ENCODE results near the gene ALG1. TPM values are rescaled to one million over a fixed set of nuclear protein-coding genes. Genes with fewer than 3 reads are reported as not detected.

The ALG1 gene
- 18.7 and 19.6 TPM in 2 replicates for total RNA-seq (2014; rRNA removed; shearing (Covaris generic))

- Histone ChIP-seq H3K27me3 (ENCODE audit: control insufficient read depth, insufficient read depth, low read length) (no peaks in the 10 kb centered on the region), H3K36me3 (replicated peaks; ENCODE audit: control insufficient read depth, insufficient read depth, low read length) (peaks cover 11% of the 10 kb centered on the region), H3K4me3 (ENCODE audit: insufficient read depth, low read depth, low read length) (peak within 1 kb of the TSS; percentile 74)
- peak; percentile 97 for DNase-seq
Measured at GRCh38 chr16:5071681-5072333, at the start of gene ALG1. Gene ALG1 (plus strand): TSS chr16:5071843. CDS start chr16:5071850, 7 bp downstream.

- DNase-seq = no peak
- H3K36me3 ChIP-seq (replicated peaks; ENCODE audit: control insufficient read depth, insufficient read depth, low read length) = no peaks in the 10 kb centered on the region
- no peak overlapping the region for H3K4me3 ChIP-seq (ENCODE audit: insufficient read depth, low read depth, low read length)
- H3K27me3 ChIP-seq (ENCODE audit: control insufficient read depth, insufficient read depth, low read length) = no peaks in the 10 kb centered on the region
Measured at GRCh38 chr16:5022521-5022920, 49.1 kb upstream of the ALG1 start.

GRCh38 chr16:5024632-5025031 lies 47.0 kb upstream of the ALG1 start:
- peak; percentile 62 for DNase-seq
- Histone ChIP-seq H3K36me3 (replicated peaks; ENCODE audit: control insufficient read depth, insufficient read depth, low read length) (no peaks in the 10 kb centered on the region), H3K27me3 (ENCODE audit: control insufficient read depth, insufficient read depth, low read length) (no peaks in the 10 kb centered on the region), H3K4me3 (ENCODE audit: insufficient read depth, low read depth, low read length) (no peak overlapping the region)

GRCh38 chr16:5025171-5025632 lies 46.4 kb upstream of the ALG1 start:
- Histone ChIP-seq H3K4me3 (ENCODE audit: insufficient read depth, low read depth, low read length) (no peak overlapping the region), H3K36me3 (replicated peaks; ENCODE audit: control insufficient read depth, insufficient read depth, low read length) (no peaks in the 10 kb centered on the region), H3K27me3 (ENCODE audit: control insufficient read depth, insufficient read depth, low read length) (no peaks in the 10 kb centered on the region)
- DNase-seq = peak; percentile 95

- DNase-seq = peak; percentile 30
- no peaks in the 10 kb centered on the region for H3K36me3 ChIP-seq (replicated peaks; ENCODE audit: control insufficient read depth, insufficient read depth, low read length)
- no peak overlapping the region for H3K4me3 ChIP-seq (ENCODE audit: insufficient read depth, low read depth, low read length)
- H3K27me3 ChIP-seq (ENCODE audit: control insufficient read depth, insufficient read depth, low read length) = no peaks in the 10 kb centered on the region
Measured at GRCh38 chr16:5026664-5027063, 45.0 kb upstream of the ALG1 start.

GRCh38 chr16:5027086-5027485 lies 44.6 kb upstream of the ALG1 start:
- Histone ChIP-seq H3K36me3 (replicated peaks; ENCODE audit: control insufficient read depth, insufficient read depth, low read length) (no peaks in the 10 kb centered on the region), H3K4me3 (ENCODE audit: insufficient read depth, low read depth, low read length) (no peak overlapping the region), H3K27me3 (ENCODE audit: control insufficient read depth, insufficient read depth, low read length) (no peaks in the 10 kb centered on the region)
- DNase-seq = no peak

GRCh38 chr16:5027575-5028235 lies 43.9 kb upstream of the ALG1 start:
- H3K36me3 ChIP-seq (replicated peaks; ENCODE audit: control insufficient read depth, insufficient read depth, low read length) = no peaks in the 10 kb centered on the region
- peak; percentile 36 for DNase-seq
- H3K4me3 ChIP-seq (ENCODE audit: insufficient read depth, low read depth, low read length) = no peak overlapping the region
- peaks cover under 1% of the 10 kb centered on the region; the same call in 1 of the 2 replicates for H3K27me3 ChIP-seq (ENCODE audit: control insufficient read depth, insufficient read depth, low read length)

- Histone ChIP-seq H3K4me3 (ENCODE audit: insufficient read depth, low read depth, low read length) (no peak overlapping the region), H3K36me3 (replicated peaks; ENCODE audit: control insufficient read depth, insufficient read depth, low read length) (no peaks in the 10 kb centered on the region), H3K27me3 (ENCODE audit: control insufficient read depth, insufficient read depth, low read length) (peaks cover 7% of the 10 kb centered on the region)
- DNase-seq = peak; percentile 25
Measured at GRCh38 chr16:5028950-5029475, 42.6 kb upstream of the ALG1 start.

- Histone ChIP-seq H3K27me3 (ENCODE audit: control insufficient read depth, insufficient read depth, low read length) (peaks cover 7% of the 10 kb centered on the region), H3K4me3 (ENCODE audit: insufficient read depth, low read depth, low read length) (no peak overlapping the region), H3K36me3 (replicated peaks; ENCODE audit: control insufficient read depth, insufficient read depth, low read length) (no peaks in the 10 kb centered on the region)
- DNase-seq = peak; percentile 22
Measured at GRCh38 chr16:5030251-5030870, 41.3 kb upstream of the ALG1 start.

- peak; percentile 12 for DNase-seq
- no peak overlapping the region for H3K4me3 ChIP-seq (ENCODE audit: insufficient read depth, low read depth, low read length)
- peaks cover 7% of the 10 kb centered on the region for H3K27me3 ChIP-seq (ENCODE audit: control insufficient read depth, insufficient read depth, low read length)
- no peaks in the 10 kb centered on the region for H3K36me3 ChIP-seq (replicated peaks; ENCODE audit: control insufficient read depth, insufficient read depth, low read length)
Measured at GRCh38 chr16:5031601-5032000, 40.0 kb upstream of the ALG1 start.

GRCh38 chr16:5032748-5033167 lies 38.9 kb upstream of the ALG1 start:
- no peak for DNase-seq
- H3K27me3 ChIP-seq (ENCODE audit: control insufficient read depth, insufficient read depth, low read length) = peaks cover 7% of the 10 kb centered on the region
- H3K4me3 ChIP-seq (ENCODE audit: insufficient read depth, low read depth, low read length) = peak overlapping the region; percentile 84
- H3K36me3 ChIP-seq (replicated peaks; ENCODE audit: control insufficient read depth, insufficient read depth, low read length) = no peaks in the 10 kb centered on the region

- Histone ChIP-seq H3K27me3 (ENCODE audit: control insufficient read depth, insufficient read depth, low read length) (peaks cover 7% of the 10 kb centered on the region), H3K36me3 (replicated peaks; ENCODE audit: control insufficient read depth, insufficient read depth, low read length) (no peaks in the 10 kb centered on the region), H3K4me3 (ENCODE audit: insufficient read depth, low read depth, low read length) (peak within 1 kb of the TSS; percentile 84)
- DNase-seq = peak; percentile 96
Measured at GRCh38 chr16:5033256-5034166, 38.1 kb upstream of the ALG1 start, which contains the start of gene NAGPA. Gene NAGPA (minus strand): TSS chr16:5033935. CDS start chr16:5033914, 21 bp downstream.

GRCh38 chr16:5034167-5034523 lies 37.5 kb upstream of the ALG1 start:
- Histone ChIP-seq H3K36me3 (replicated peaks; ENCODE audit: control insufficient read depth, insufficient read depth, low read length) (no peaks in the 10 kb centered on the region), H3K4me3 (ENCODE audit: insufficient read depth, low read depth, low read length) (peak overlapping the region; percentile 84), H3K27me3 (ENCODE audit: control insufficient read depth, insufficient read depth, low read length) (peaks cover 7% of the 10 kb centered on the region)
- DNase-seq = no peak

- Histone ChIP-seq H3K27me3 (ENCODE audit: control insufficient read depth, insufficient read depth, low read length) (peaks cover 7% of the 10 kb centered on the region), H3K4me3 (ENCODE audit: insufficient read depth, low read depth, low read length) (no peak overlapping the region), H3K36me3 (replicated peaks; ENCODE audit: control insufficient read depth, insufficient read depth, low read length) (no peaks in the 10 kb centered on the region)
- DNase-seq = no peak
Measured at GRCh38 chr16:5035909-5036227, 35.8 kb upstream of the ALG1 start.
